Measurements from ENCODE around the gene REPS2. TPM values are rescaled to one million over a fixed set of nuclear protein-coding genes. Genes with fewer than 3 reads are reported as not detected.

REPS2 gene
- total RNA-seq, 1 experiment from 2014 or later, result 3.7 TPM

GRCh38 chrX:17182317-17182716 lies 235.9 kb downstream of the REPS2 start:
- H3T11ph ChIP-seq (ENCODE audit: low read length), result no peak overlapping the region
- no peak overlapping the region for H3K56ac ChIP-seq (ENCODE audit: insufficient read length, low read depth, low read length)
- H3K79me2 ChIP-seq (ENCODE audit: insufficient read depth, low read length), result no peaks in the 10 kb centered on the region
- no peaks in the 10 kb centered on the region for H3K36me3 Mint-ChIP-seq (ENCODE audit: insufficient read depth in 1 of 3, low read depth in 3 of 3)
- no peak overlapping the region for H3K27ac ChIP-seq (ENCODE audit: insufficient read length, low read depth, low read length)
- peaks cover 14 to 17% of the 10 kb centered on the region in 2 experiments for H3K4me1 Mint-ChIP-seq
- H3K4me3 Mint-ChIP-seq, result no peak overlapping the region
- no peak overlapping the region for H3K4me2 ChIP-seq (ENCODE audit: insufficient read depth, insufficient read length, low read length)
- H2AFZ ChIP-seq (ENCODE audit: low read length), result no peak overlapping the region
- H2BK12ac ChIP-seq (ENCODE audit: insufficient read length, low read depth, low read length), result no peak overlapping the region
- no peak overlapping the region; a peak in 1 of 7 replicates for H3K27ac Mint-ChIP-seq
- H4K91ac ChIP-seq (ENCODE audit: insufficient read length, low read depth, low read length), result no peak overlapping the region
- no peaks in the 10 kb centered on the region for H3K23me2 ChIP-seq (ENCODE audit: insufficient read length, low read depth, low read length, poor library complexity, severe bottlenecking)
- no CpG with 5 or more reads among the region's 3 CpGs for WGBS (ENCODE audit: extremely low coverage, insufficient read length, low lambda C conversion rate)
- no peaks in the 10 kb centered on the region; the same call in 1 of the 2 replicates for H3K27me3 Mint-ChIP-seq (ENCODE audit: low read depth)
- no peak for TF ChIP-seq CTCF (conservative IDR thresholded peaks at IDR 0.05)
- H3K23ac ChIP-seq (ENCODE audit: insufficient read length, low read depth, low read length), result no peak overlapping the region
- H3K9ac ChIP-seq (ENCODE audit: extremely low read depth, insufficient read length, low read length), result no peak overlapping the region
- no peak overlapping the region for H2BK120ac ChIP-seq (ENCODE audit: low read depth, low read length, poor library complexity, severe bottlenecking)
- H2BK5ac ChIP-seq (ENCODE audit: insufficient read length, low read length), result no peak overlapping the region
- no peak overlapping the region for H2AK5ac ChIP-seq (ENCODE audit: insufficient read length, low read length)
- H3K9me3 Mint-ChIP-seq, result no peaks in the 10 kb centered on the region
- H3K79me1 ChIP-seq (ENCODE audit: insufficient read depth, low read depth, low read length, poor library complexity, severe bottlenecking), result no peaks in the 10 kb centered on the region
- H4K5ac ChIP-seq (ENCODE audit: insufficient read length, low read depth, low read length), result no peak overlapping the region
- no peak overlapping the region for H3K14ac ChIP-seq (ENCODE audit: insufficient read depth, low read length)
- no peaks in the 10 kb centered on the region for H3K27me3 ChIP-seq (ENCODE audit: insufficient read depth, low read length)
- no peak for DNase-seq
- no peaks in the 10 kb centered on the region for H3K9me3 ChIP-seq (ENCODE audit: control insufficient read depth, low read depth, low read length)
- no peak overlapping the region for H3K18ac ChIP-seq (ENCODE audit: insufficient read length, low read depth, low read length)
- H2BK15ac ChIP-seq (ENCODE audit: low read depth, low read length), result no peak overlapping the region
- H4K8ac ChIP-seq (replicated peaks; ENCODE audit: insufficient read length, low read depth, low read length), result no peak overlapping the region
- no peaks in the 10 kb centered on the region for H3K4me1 ChIP-seq (ENCODE audit: insufficient read depth, low read length)
- H3K4ac ChIP-seq (ENCODE audit: low read depth, low read length), result no peak overlapping the region
- H4K20me1 ChIP-seq (ENCODE audit: control insufficient read depth, insufficient read depth, insufficient read length), result no peaks in the 10 kb centered on the region
- no peak overlapping the region for H2BK20ac ChIP-seq (ENCODE audit: low read depth, low read length, poor library complexity, severe bottlenecking)
